GM23248 (cell line): ENCODE data around the gene TM9SF1. TPM values are rescaled to one million over a fixed set of nuclear protein-coding genes. Genes with fewer than 3 reads are reported as not detected.

Experiments
- DNase-seq: peaks from one replicate; pipeline ENCODE4 v3.0.0-alpha.2; 2015
- H2AFZ ChIP-seq: fragments of 200-600 bp; sonication (generic); 2 replicates; pipeline ENCODE4 v1.6.1; 2016; ENCODE audit warnings: antibody characterized with exemption
- H3F3A ChIP-seq: fragments of 200-600 bp; sonication (generic); 2 replicates; pipeline ENCODE4 v1.6.1; 2016; ENCODE audit warnings: mild to moderate bottlenecking, antibody characterized with exemption, mixed run types; ENCODE audit not compliant: insufficient read depth
- H3K27ac ChIP-seq: fragments of 200-600 bp; sonication (generic); 2 replicates; pipeline ENCODE4 v1.5.1; 2016; ENCODE audit warnings: mild to moderate bottlenecking
- H3K27me3 ChIP-seq: fragments of 200-600 bp; sonication (generic); replicated peaks from 2 replicates; pipeline ENCODE4 v1.6.1; 2016; ENCODE audit warnings: mild to moderate bottlenecking; ENCODE audit not compliant: insufficient read depth
- H3K36me3 ChIP-seq: fragments of 200-600 bp; sonication (generic); 2 replicates; pipeline ENCODE4 v1.6.1; 2016; ENCODE audit warnings: low read depth, mild to moderate bottlenecking
- H3K4me1 ChIP-seq: fragments of 200-600 bp; sonication (generic); 2 replicates; pipeline ENCODE4 v1.6.1; 2016; ENCODE audit warnings: mild to moderate bottlenecking; ENCODE audit not compliant: insufficient read depth
- H3K4me2 ChIP-seq: fragments of 200-600 bp; sonication (generic); one replicate; pipeline ENCODE4 v1.6.1; 2016; ENCODE audit warnings: mild to moderate bottlenecking; ENCODE audit not compliant: unreplicated experiment
- H3K4me3 ChIP-seq: fragments of 200-600 bp; sonication (generic); 2 replicates; pipeline ENCODE4 v1.5.1; 2016; ENCODE audit warnings: mild to moderate bottlenecking
- H3K79me2 ChIP-seq: fragments of 200-600 bp; sonication (generic); 2 replicates; pipeline ENCODE4 v1.6.1; 2016; ENCODE audit warnings: mild to moderate bottlenecking; ENCODE audit not compliant: insufficient read depth
- H3K9ac ChIP-seq: fragments of 200-600 bp; sonication (generic); 2 replicates; pipeline ENCODE4 v1.6.1; 2016; ENCODE audit warnings: mild to moderate bottlenecking
- H3K9me2 ChIP-seq: fragments of 200-600 bp; sonication (generic); 2 replicates; pipeline ENCODE4 v1.6.1; 2016; ENCODE audit warnings: mixed run types, mild to moderate bottlenecking, moderate library complexity; ENCODE audit not compliant: insufficient read depth
- H3K9me3 ChIP-seq: fragments of 200-600 bp; sonication (generic); one replicate; pipeline ENCODE4 v1.6.1; 2017; ENCODE audit warnings: low read depth
- H4K20me1 ChIP-seq: fragments of 200-600 bp; sonication (generic); 2 replicates; pipeline ENCODE4 v1.6.0; 2016; ENCODE audit not compliant: insufficient read depth
- EZH2 ChIP-seq: fragments of 200-600 bp; sonication (generic); IDR thresholded peaks from 2 replicates; pipeline ENCODE4 v1.6.1; 2018; ENCODE audit warnings: antibody characterized with exemption, mild to moderate bottlenecking; ENCODE audit not compliant: insufficient read depth, poor library complexity, severe bottlenecking
- EZH2phosphoT487 ChIP-seq: fragments of 200-600 bp; sonication (generic); IDR thresholded peaks from 2 replicates; pipeline ENCODE4 v1.6.1; 2018; ENCODE audit warnings: antibody characterized with exemption, moderate library complexity, mild to moderate bottlenecking, low read depth; ENCODE audit not compliant: insufficient read depth
- WGBS, 2 experiments: methylation state at CpG; one replicate each; pipeline ENCODE4 v1.1.6; 2015 to 2017; ENCODE audit warnings: low lambda C conversion rate in 2 of 2, low coverage in 1 of 2; ENCODE audit errors: missing lambda C conversion rate in 2 of 2; 5-methylcytosine and 5-hydroxymethylcytosine counted together
- in situ Hi-C: fragments of 300-500 bp; cut with MboI; formaldehyde crosslinking; loops from 2 replicates; pipeline ENCODE4 v1.15.0; 2020
- polyA plus RNA-seq: library from polyadenylated mRNA; unstranded; fragments of >200 nt; fragmentation: Nextera tagmentation; extraction: Ambion mirVana; gene quantifications from 2 replicates; pipeline ENCODE4 v1.2.1, GENCODE V29; 2016
- total RNA-seq: library from RNA; depleted of rRNA; stranded (reverse); fragments of >200 nt; shearing (Covaris generic); gene quantifications from 2 replicates; pipeline ENCODE4 v1.2.3, GENCODE V29; 2014

Gene TM9SF1
- total and polyA plus RNA-seq, 2 experiments from 2014 or later = 93.8 to 102 TPM

GRCh38 chr14:24164518-24164991 lies 30.7 kb downstream of the TM9SF1 start:
- Histone ChIP-seq H3K9me2 (no peaks in the 10 kb centered on the region), H4K20me1 (no peaks in the 10 kb centered on the region), H3K79me2 (peaks cover 30% of the 10 kb centered on the region), H3K9ac (no peak overlapping the region), H3K36me3 (peaks cover 43% of the 10 kb centered on the region), H3K4me1 (peaks cover 5% of the 10 kb centered on the region), H3K27me3 (no peaks in the 10 kb centered on the region), H3K9me3 (no peaks in the 10 kb centered on the region), H3K27ac (no peak overlapping the region), H2AFZ (no peak overlapping the region), H3K4me2 (no peak overlapping the region), H3F3A (peaks cover 20% of the 10 kb centered on the region), H3K4me3 (no peak overlapping the region)
- WGBS, 2 experiments = 95 to 98% methylated on average over 14 of the region's 14 CpGs
- in situ Hi-C loops = no loop called here
- DNase-seq = no peak
- TF ChIP-seq EZH2phosphoT487 (no peak), EZH2 (no peak)

DNA sequence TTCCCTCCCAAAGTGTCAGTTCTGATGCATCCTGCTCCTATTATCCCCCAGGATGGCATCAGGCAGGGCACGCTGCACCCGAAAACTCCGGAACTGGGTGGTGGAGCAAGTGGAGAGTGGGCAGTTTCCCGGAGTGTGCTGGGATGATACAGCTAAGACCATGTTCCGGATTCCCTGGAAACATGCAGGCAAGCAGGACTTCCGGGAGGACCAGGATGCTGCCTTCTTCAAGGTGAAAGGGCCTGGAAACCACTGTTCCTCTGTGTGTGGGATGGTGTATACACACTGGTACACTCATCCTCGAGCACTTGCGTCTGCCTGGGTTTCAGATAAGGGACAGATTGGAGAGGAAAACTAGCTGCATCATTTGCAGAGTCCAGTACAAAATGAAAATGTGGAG lies 33.1 kb downstream of the TM9SF1 start:
- Histone ChIP-seq H4K20me1 (no peaks in the 10 kb centered on the region), H3K36me3 (peaks cover 36% of the 10 kb centered on the region), H3K4me3 (peak overlapping the region; percentile 92), H3F3A (peaks cover 26% of the 10 kb centered on the region), H3K27me3 (no peaks in the 10 kb centered on the region), H3K79me2 (peaks cover 30% of the 10 kb centered on the region), H3K4me2 (peak overlapping the region; percentile 94), H3K9me3 (no peaks in the 10 kb centered on the region), H3K27ac (peak overlapping the region; percentile 67), H3K9me2 (no peaks in the 10 kb centered on the region), H3K4me1 (peaks cover 5% of the 10 kb centered on the region), H2AFZ (peak overlapping the region; percentile 53; the same call in 1 of the 2 replicates), H3K9ac (peak overlapping the region; percentile 88)
- TF ChIP-seq EZH2phosphoT487 = no peak
- TF ChIP-seq EZH2 = no peak
- DNase-seq = peak; percentile 67
- in situ Hi-C loops = no loop called here
- WGBS, 2 experiments = 20 to 21% methylated on average over 8 of the region's 8 CpGs

DNA sequence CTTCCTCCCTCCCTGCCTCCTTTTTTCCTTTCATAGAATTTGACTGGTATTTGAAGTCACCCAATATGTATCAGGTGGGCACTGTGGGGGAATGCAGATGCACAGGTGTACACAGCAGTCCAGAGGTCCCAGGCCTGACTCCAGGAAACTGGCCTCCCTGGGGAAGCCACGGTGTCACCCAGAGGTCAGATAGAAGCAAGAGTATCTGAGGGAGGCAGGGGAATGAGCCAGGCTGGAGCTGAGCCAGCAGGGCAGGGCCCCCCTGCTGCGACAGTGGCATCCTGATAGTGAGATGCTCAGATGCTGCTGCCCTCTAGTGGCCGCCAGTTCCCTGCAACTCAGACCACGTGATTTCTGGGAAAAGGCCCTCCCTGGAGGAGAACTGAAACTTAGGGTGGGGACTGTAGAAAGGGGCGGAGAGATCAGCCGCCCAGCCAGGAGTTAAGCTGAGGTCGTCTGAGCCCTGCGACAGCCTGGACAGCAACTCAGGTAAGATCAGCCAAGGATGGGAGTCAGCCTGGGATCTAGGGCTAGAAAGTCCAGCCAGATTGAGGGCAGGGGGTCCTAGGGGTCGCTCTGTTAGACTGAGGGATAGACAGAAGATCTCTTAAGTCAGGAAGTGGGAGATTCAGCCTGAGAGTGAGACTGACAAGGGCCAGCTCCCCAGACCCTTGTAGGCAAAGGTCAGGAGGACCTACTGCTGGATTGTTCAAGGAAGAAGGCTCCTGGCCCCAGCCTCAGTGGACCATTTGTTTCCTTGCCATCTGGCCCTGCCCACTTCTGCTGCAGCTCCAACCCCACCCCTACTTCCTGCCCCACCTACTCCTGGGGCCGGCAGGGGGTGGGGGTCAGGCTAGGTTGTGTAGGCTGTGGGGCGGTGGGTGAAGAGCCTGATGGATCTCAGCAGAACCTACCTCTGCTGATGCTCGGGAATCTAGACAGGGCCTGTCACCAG lies 34.1 kb downstream of the TM9SF1 start, which contains the start of gene IRF9:
Gene IRF9 (plus strand): TSS at position 416 of the 955 bp plus-strand sequence. CDS start 880 bp downstream, outside the sequence.
- Histone ChIP-seq H3K4me3 (peak within 1 kb of the TSS; percentile 92), H3K27ac (peak within 1 kb of the TSS; percentile 67), H3K4me2 (peak within 1 kb of the TSS; percentile 94), H3K27me3 (no peaks in the 10 kb centered on the region), H3K36me3 (peaks cover 30% of the 10 kb centered on the region), H4K20me1 (no peaks in the 10 kb centered on the region), H3K9me2 (no peaks in the 10 kb centered on the region), H3K9me3 (no peaks in the 10 kb centered on the region), H2AFZ (peak within 1 kb of the TSS; percentile 53; the same call in 1 of the 2 replicates), H3K9ac (peak within 1 kb of the TSS; percentile 88), H3F3A (peaks cover 30% of the 10 kb centered on the region; the same call in 1 of the 2 replicates), H3K79me2 (peaks cover 30% of the 10 kb centered on the region), H3K4me1 (peaks cover 5% of the 10 kb centered on the region)
- TF ChIP-seq EZH2 (no peak), EZH2phosphoT487 (no peak)
- peak; percentile 92 for DNase-seq
- in situ Hi-C loops = no loop called here
- WGBS, 2 experiments = 1 to 5% methylated on average over 12 of the region's 12 CpGs

DNA sequence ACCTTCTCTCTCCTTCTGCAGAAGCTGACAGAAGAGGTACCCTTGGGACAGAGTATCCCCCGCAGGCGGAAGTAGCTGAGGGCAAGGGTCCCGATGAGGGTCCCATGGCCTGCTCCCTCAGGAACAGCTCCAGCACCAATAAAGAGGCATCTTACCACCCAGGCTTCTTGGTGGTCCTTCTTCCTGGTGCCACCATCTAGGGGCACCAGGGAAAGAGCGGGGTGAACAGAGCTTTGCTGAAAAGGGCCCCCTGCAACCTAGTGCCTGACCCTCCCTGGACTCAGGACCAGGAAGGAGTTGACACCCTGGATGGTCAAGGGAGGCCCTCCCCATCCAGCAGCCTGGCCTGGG lies 34.8 kb downstream of the TM9SF1 start:
- H3K27ac ChIP-seq = no peak overlapping the region
- DNase-seq = no peak
- H3K4me3 ChIP-seq = no peak overlapping the region
- no peaks in the 10 kb centered on the region for H4K20me1 ChIP-seq
- H3K36me3 ChIP-seq = peaks cover 35% of the 10 kb centered on the region; the same call in 1 of the 2 replicates
- H3F3A ChIP-seq = peaks cover 30% of the 10 kb centered on the region; the same call in 1 of the 2 replicates
- peaks cover 30% of the 10 kb centered on the region for H3K79me2 ChIP-seq
- in situ Hi-C loops = no loop called here
- no peak overlapping the region for H3K4me2 ChIP-seq
- H3K9ac ChIP-seq = no peak overlapping the region; the same call in 1 of the 2 replicates
- WGBS, 2 experiments = 97 to 100% methylated on average over 4 of the region's 4 CpGs
- no peak overlapping the region for H2AFZ ChIP-seq
- H3K27me3 ChIP-seq = no peaks in the 10 kb centered on the region
- H3K9me3 ChIP-seq = no peaks in the 10 kb centered on the region
- TF ChIP-seq EZH2phosphoT487 = no peak
- TF ChIP-seq EZH2 = no peak
- no peaks in the 10 kb centered on the region for H3K9me2 ChIP-seq
- H3K4me1 ChIP-seq = peaks cover 5% of the 10 kb centered on the region
